PC-3 (cell line): ENCODE data around the gene ITPRID2. TPM values are rescaled to one million over a fixed set of nuclear protein-coding genes. Genes with fewer than 3 reads are reported as not detected.

Experiments
- ATAC-seq: fragments of 200-7000 bp; cut with Tn5 transposase; 2 replicates; pipeline ENCODE4 v1.9.1; 2020; ENCODE audit warnings: mild to moderate bottlenecking, moderate library complexity
- BruUV-seq: library from RNA; stranded (reverse); fragments of 400-500 nt; replicated peaks from 2 replicates; lab custom pipeline; 2021; lab: Mats Ljungman, UMichigan
- CTCF ChIA-PET: fragments of 300-600 bp; sonication (Branson Sonifier 250); formaldehyde crosslinking; loops from one replicate; lab custom pipeline; 2022; ENCODE audit warnings: antibody characterized with exemption; lab: Charles Lee
- POLR2A ChIA-PET: fragments of 300-600 bp; sonication (Branson Sonifier 250); formaldehyde crosslinking; loops from one replicate; lab custom pipeline; 2022; ENCODE audit warnings: antibody characterized with exemption; ENCODE audit not compliant: unreplicated experiment; lab: Charles Lee
- DNase-seq: peaks from one replicate; pipeline ENCODE4 v3.0.0-alpha.2; 2015
- H2AFZ ChIP-seq: fragments of 300-600 bp; sonication (generic); 2 replicates; pipeline ENCODE4 v1.6.0; 2016; ENCODE audit warnings: antibody characterized with exemption, low read length
- H3F3A ChIP-seq: fragments of 300-600 bp; sonication (generic); one replicate; pipeline ENCODE4 v1.6.0; 2017; ENCODE audit warnings: antibody characterized with exemption, low read length, control low read depth, mild to moderate bottlenecking; ENCODE audit not compliant: unreplicated experiment
- H3K27ac ChIP-seq: fragments of 300-600 bp; sonication (generic); 2 replicates; pipeline ENCODE4 v1.5.1; 2016; ENCODE audit warnings: mild to moderate bottlenecking, low read length
- H3K27me3 ChIP-seq: fragments of 300-600 bp; sonication (generic); 2 replicates; pipeline ENCODE4 v1.6.1; 2016; ENCODE audit warnings: low read length, mixed read lengths
- H3K36me3 ChIP-seq: fragments of 300-600 bp; sonication (generic); 2 replicates; pipeline ENCODE4 v1.6.1; 2016; ENCODE audit warnings: low read depth, mixed run types, low read length, mixed read lengths
- H3K4me1 ChIP-seq: fragments of 300-600 bp; sonication (generic); 2 replicates; pipeline ENCODE4 v1.5.1; 2016; ENCODE audit warnings: low read length; ENCODE audit not compliant: insufficient read depth
- H3K4me2 ChIP-seq: fragments of 300-600 bp; sonication (generic); 2 replicates; pipeline ENCODE4 v1.6.0; 2016; ENCODE audit warnings: low read length
- H3K4me3 ChIP-seq: fragments of 300-600 bp; sonication (generic); 2 replicates; pipeline ENCODE4 v1.5.1; 2016; ENCODE audit warnings: mild to moderate bottlenecking, low read length, mixed read lengths
- H3K79me2 ChIP-seq: fragments of 300-600 bp; sonication (generic); 2 replicates; pipeline ENCODE4 v1.6.1; 2017; ENCODE audit warnings: low read length, mixed read lengths
- H3K9ac ChIP-seq: fragments of 300-600 bp; sonication (generic); 2 replicates; pipeline ENCODE4 v1.6.0; 2016; ENCODE audit warnings: mild to moderate bottlenecking, low read length
- H3K9me2 ChIP-seq: fragments of 300-600 bp; sonication (generic); replicated peaks from 2 replicates; pipeline ENCODE4 v1.6.1; 2016; ENCODE audit warnings: mixed run types, low read length, mixed read lengths
- H3K9me3 ChIP-seq: fragments of 300-600 bp; sonication (generic); 2 replicates; pipeline ENCODE4 v1.6.1; 2016; ENCODE audit warnings: low read length, mixed read lengths
- H4K20me1 ChIP-seq: fragments of 300-600 bp; sonication (generic); 2 replicates; pipeline ENCODE4 v1.6.1; 2016; ENCODE audit warnings: low read length, mixed read lengths
- CTCF ChIP-seq: fragments of 300-600 bp; sonication (generic); conservative IDR thresholded peaks from 2 replicates; pipeline ENCODE4 v1.5.1; 2017; ENCODE audit warnings: antibody characterized with exemption, low read depth, mild to moderate bottlenecking, low read length
- EZH2 ChIP-seq: fragments of 300-600 bp; sonication (generic); IDR thresholded peaks from one replicate; pipeline ENCODE4 v1.6.1; 2017; ENCODE audit warnings: antibody characterized with exemption, mild to moderate bottlenecking, low read length; ENCODE audit not compliant: unreplicated experiment
- EZH2phosphoT487 ChIP-seq: fragments of 300-600 bp; sonication (generic); IDR thresholded peaks from 2 replicates; pipeline ENCODE4 v1.6.1; 2018; ENCODE audit warnings: mild to moderate bottlenecking, antibody characterized with exemption, low read length, borderline replicate concordance
- intact Hi-C: fragments of 100-400 bp; cut with micrococcal nuclease; formaldehyde crosslinking; loops from 2 replicates; pipeline ENCODE4 v1.9.0; 2023
- total RNA-seq: library from RNA; depleted of rRNA; stranded (reverse); fragments of >200 nt; gene quantifications from 2 replicates; pipeline ENCODE4 v1.2.3, GENCODE V29; 2014

The ITPRID2 gene
- total RNA-seq, 1 experiment from 2014 or later, result 113 TPM

GRCh38 chr2:181891966-181892798 is 652 bp downstream of the ITPRID2 start:
- Histone ChIP-seq H3K9me3 (no peaks in the 10 kb centered on the region), H3K4me3 (peak overlapping the region; percentile 84), H3F3A (no peaks in the 10 kb centered on the region), H3K27me3 (no peaks in the 10 kb centered on the region), H4K20me1 (peaks cover 13% of the 10 kb centered on the region), H3K9me2 (no peaks in the 10 kb centered on the region), H3K79me2 (peaks cover 53% of the 10 kb centered on the region), H3K36me3 (peaks cover 21% of the 10 kb centered on the region), H2AFZ (peak overlapping the region; percentile 69), H3K27ac (peak overlapping the region; percentile 85), H3K4me1 (peaks cover 56% of the 10 kb centered on the region), H3K4me2 (peak overlapping the region; percentile 79), H3K9ac (peak overlapping the region; percentile 94)
- intact Hi-C loops, result loop anchor here (1.0 to 5.0 kb wide), 3 partner anchors 81 to 121 kb away; no protein-coding TSS in a partner anchor
- no TSS peak for BruUV-seq
- TF ChIP-seq EZH2phosphoT487, result no peak
- peak; percentile 40 for TF ChIP-seq CTCF
- DNase-seq (peak; percentile 59), ATAC-seq (peak; percentile 48)
- CTCF ChIA-PET, result interaction anchor here (0.9 kb wide), 1 partner anchor 149 kb away, joined by 5 read pairs; no protein-coding TSS in a partner anchor
- POLR2A ChIA-PET, result interaction anchor here (0.6 to 1.0 kb wide), 3 partner anchors 35 to 121 kb away, joined by 3 read pairs; no protein-coding TSS in a partner anchor

- peak overlapping the region; percentile 85 for H3K27ac ChIP-seq
- peak overlapping the region; percentile 94 for H3K9ac ChIP-seq
- no peak for TF ChIP-seq EZH2
- TF ChIP-seq EZH2phosphoT487, result no peak
- no peak for TF ChIP-seq CTCF
- H3K79me2 ChIP-seq, result peaks cover 60% of the 10 kb centered on the region
- ChIA-PET CTCF (interaction anchor here (0.9 kb wide), 1 partner anchor 150 kb away, joined by 5 read pairs; no protein-coding TSS in a partner anchor), POLR2A (interaction anchor here (0.6 to 1.0 kb wide), 2 partner anchors 36 to 58 kb away, joined by 3 read pairs; no protein-coding TSS in a partner anchor)
- H2AFZ ChIP-seq, result peak overlapping the region; percentile 69
- peaks cover 25% of the 10 kb centered on the region for H3K36me3 ChIP-seq
- H3K4me3 ChIP-seq, result peak overlapping the region; percentile 84
- BruUV-seq, result TSS peak; percentile 71
- DNase-seq, result peak; percentile 67
- no peaks in the 10 kb centered on the region for H3K27me3 ChIP-seq
- peak; percentile 11 for ATAC-seq
- no peaks in the 10 kb centered on the region for H3K9me3 ChIP-seq
- no peaks in the 10 kb centered on the region for H3K9me2 ChIP-seq
- no peaks in the 10 kb centered on the region for H3F3A ChIP-seq
- peaks cover 51% of the 10 kb centered on the region for H3K4me1 ChIP-seq
- intact Hi-C loops, result loop anchor here (5.0 kb wide), 1 partner anchor 101 kb away; no protein-coding TSS in a partner anchor
- H3K4me2 ChIP-seq, result peak overlapping the region; percentile 79
- H4K20me1 ChIP-seq, result peaks cover 13% of the 10 kb centered on the region
These were observed 1.4 kb downstream of the ITPRID2 start for GRCh38 chr2:181892799-181893435.
